M059J (cell line): ENCODE data around the gene MYO16. TPM values are rescaled to one million over a fixed set of nuclear protein-coding genes. Genes with fewer than 3 reads are reported as not detected.

Source experiments
- DNase-seq: peaks from one replicate; pipeline ENCODE4 v3.0.0-alpha.2; 2012; ENCODE audit warnings: low read depth
- total RNA-seq: library from RNA; depleted of rRNA; stranded (reverse); fragments of >200 nt; shearing (Covaris generic); gene quantifications from 2 replicates; pipeline ENCODE4 v1.2.3, GENCODE V29; 2014

MYO16 gene
- total RNA-seq, 1 experiment from 2014 or later, result not detected

- no peak for DNase-seq
These were observed 602.5 kb downstream of the MYO16 start for GRCh38 chr13:109231888-109232287.

GRCh38 chr13:109233293-109233692, 603.9 kb downstream of the MYO16 start:
- DNase-seq, result no peak

GRCh38 chr13:109235901-109236300, 606.5 kb downstream of the MYO16 start:
- DNase-seq, result no peak

- no peak for DNase-seq
These were observed 611.7 kb downstream of the MYO16 start for GRCh38 chr13:109241160-109241559.

- DNase-seq, result peak; percentile 93
These were observed 614.0 kb downstream of the MYO16 start for GRCh38 chr13:109243311-109243951.

- DNase-seq, result no peak
These were observed 615.2 kb downstream of the MYO16 start for GRCh38 chr13:109244566-109244965.

GRCh38 chr13:109246001-109246400, 616.6 kb downstream of the MYO16 start:
- DNase-seq, result no peak

- peak; percentile 45 for DNase-seq
These were observed 620.5 kb downstream of the MYO16 start for GRCh38 chr13:109249780-109250528.

GRCh38 chr13:109251956-109252355, 622.5 kb downstream of the MYO16 start:
- no peak for DNase-seq

- no peak for DNase-seq
These were observed 623.9 kb downstream of the MYO16 start for GRCh38 chr13:109253316-109253715.

GRCh38 chr13:109254274-109254673, 624.9 kb downstream of the MYO16 start:
- DNase-seq, result peak; percentile 63

GRCh38 chr13:109255141-109255856, 625.9 kb downstream of the MYO16 start:
- DNase-seq, result no peak

- DNase-seq, result peak; percentile 95
These were observed 627.7 kb downstream of the MYO16 start for GRCh38 chr13:109256866-109257760.
